ENCODE data around the gene MRPL49. TPM values are rescaled to one million over a fixed set of nuclear protein-coding genes. Genes with fewer than 3 reads are reported as not detected.

MRPL49 gene
- total and polyA plus RNA-seq, 2 of the 8 experiments (the other 6 are each of a cell fraction or from before 2014, with no cell fraction given): 54.0 to 84.8 TPM

- no peak overlapping the region for H2AFZ ChIP-seq (ENCODE audit: low read length)
- H2BK15ac ChIP-seq (ENCODE audit: low read length): no peak overlapping the region
- H4K20me1 ChIP-seq (replicated peaks in 1 of 2; ENCODE audit: control insufficient read depth in 1 of 2, insufficient read depth in 2 of 2, low read length in 2 of 2): no peaks in the 10 kb centered on the region
- no peaks in the 10 kb centered on the region for H3K23me2 ChIP-seq (ENCODE audit: low read depth, low read length)
- no peak overlapping the region for H3K4ac ChIP-seq (replicated peaks; ENCODE audit: insufficient read length, low read depth, low read length)
- H2BK120ac ChIP-seq (replicated peaks; ENCODE audit: low read depth, low read length): no peak overlapping the region
- H3K9ac ChIP-seq (replicated peaks in 1 of 4; ENCODE audit: extremely low read depth in 1 of 4, low read depth in 3 of 4, low read length in 3 of 4): no peak overlapping the region
- POLR2A ChIA-PET (ENCODE audit: partially characterized antibody): interaction anchor here (0.8 to 1.0 kb wide), 2 partner anchors 10 to 169 kb away, joined by 3 to 5 read pairs; no protein-coding TSS in a partner anchor
- no peak for DNase-seq (ENCODE audit: low read depth in 1 of 2, low spot score in 2 of 2)
- no peak overlapping the region for H4K5ac ChIP-seq (ENCODE audit: insufficient read length, low read depth, low read length)
- 83% methylated on average over 2 of the region's 2 CpGs; no CpG with 5 or more reads in 1 of the 2 experiments for WGBS, 2 experiments (ENCODE audit: extremely low coverage in 1 of 2, insufficient coverage in 1 of 2, insufficient read length in 1 of 2, insufficient replicate concordance in 2 of 2, low coverage in 1 of 2, low lambda C conversion rate in 2 of 2, missing lambda C conversion rate in 1 of 2)
- H3K79me1 ChIP-seq (ENCODE audit: low read depth, low read length): no peaks in the 10 kb centered on the region
- CTCF ChIA-PET (ENCODE audit: partially characterized antibody): interaction anchor here (0.6 to 1.2 kb wide), 4 partner anchors 12 to 332 kb away, joined by 3 read pairs; partner anchors contain the start of gene CAPN1
- no peaks in the 10 kb centered on the region for H3K36me3 ChIP-seq (ENCODE audit: control insufficient read depth in 2 of 4, insufficient read depth in 4 of 4, low read length in 3 of 4)
- FAIRE-seq: no peak
- peaks cover 0 to 7% of the 10 kb centered on the region in 2 experiments; a peak in 1 of 4 replicates for H3K9me3 ChIP-seq (ENCODE audit: insufficient read depth in 2 of 2, low read depth in 1 of 2, low read length in 1 of 2)
- H4K91ac ChIP-seq (replicated peaks; ENCODE audit: insufficient read length, low read length): no peak overlapping the region
- no peak overlapping the region for H3K56ac ChIP-seq (replicated peaks; ENCODE audit: insufficient read length, low read depth, low read length)
- H3K27me3 ChIP-seq (replicated peaks in 1 of 4; ENCODE audit: control insufficient read depth in 3 of 4, extremely low read depth in 1 of 4, insufficient read depth in 3 of 4, low read length in 3 of 4): no peaks in the 10 kb centered on the region
- H3K18ac ChIP-seq (ENCODE audit: extremely low read depth, low read length): no peak overlapping the region
- H2BK12ac ChIP-seq (ENCODE audit: low read depth, low read length): no peak overlapping the region
- no peak overlapping the region for H3K4me3 ChIP-seq (ENCODE audit: extremely low read depth in 1 of 4, insufficient read depth in 2 of 4, low read depth in 3 of 4, low read length in 4 of 4)
- H3K4me2 ChIP-seq (ENCODE audit: insufficient read depth in 1 of 2, low read depth in 2 of 2, low read length in 2 of 2): no peak overlapping the region
- H3K14ac ChIP-seq (ENCODE audit: insufficient read length): no peak overlapping the region
- H4K8ac ChIP-seq (ENCODE audit: extremely low read depth, insufficient read depth, low read length): no peak overlapping the region
- no peak overlapping the region for H3K23ac ChIP-seq (ENCODE audit: insufficient read length)
- H2BK20ac ChIP-seq (ENCODE audit: low read length): no peak overlapping the region
- H3K79me2 ChIP-seq (ENCODE audit: control insufficient read depth in 1 of 2, insufficient read depth in 2 of 2, low read length in 2 of 2): no peaks in the 10 kb centered on the region
- no peaks in the 10 kb centered on the region for H3K4me1 ChIP-seq (replicated peaks in 1 of 4; ENCODE audit: control insufficient read depth in 3 of 4, insufficient read depth in 4 of 4, low read length in 3 of 4)
- H2BK5ac ChIP-seq (ENCODE audit: low read depth, low read length): no peak overlapping the region
- H2AK5ac ChIP-seq (ENCODE audit: low read depth, low read length): no peak overlapping the region
- no peak overlapping the region for H3K27ac ChIP-seq (ENCODE audit: low read depth, low read length)
- TF ChIP-seq HDAC2 (IDR thresholded peaks at IDR 0.05; ENCODE audit: borderline replicate concordance in 1 of 2, low read depth in 2 of 2, low read length in 2 of 2): no peak
Observed at GRCh38 chr11:65147352-65148075, 25.4 kb downstream of the MRPL49 start.

Measured in H1 (cell line).